ENCODE measurements around the gene GPR132. TPM values are rescaled to one million over a fixed set of nuclear protein-coding genes. Genes with fewer than 3 reads are reported as not detected.

GPR132 gene
- total and polyA plus RNA-seq, 10 donors = 5.0 to 33.7 (median 21.5) TPM

DNA sequence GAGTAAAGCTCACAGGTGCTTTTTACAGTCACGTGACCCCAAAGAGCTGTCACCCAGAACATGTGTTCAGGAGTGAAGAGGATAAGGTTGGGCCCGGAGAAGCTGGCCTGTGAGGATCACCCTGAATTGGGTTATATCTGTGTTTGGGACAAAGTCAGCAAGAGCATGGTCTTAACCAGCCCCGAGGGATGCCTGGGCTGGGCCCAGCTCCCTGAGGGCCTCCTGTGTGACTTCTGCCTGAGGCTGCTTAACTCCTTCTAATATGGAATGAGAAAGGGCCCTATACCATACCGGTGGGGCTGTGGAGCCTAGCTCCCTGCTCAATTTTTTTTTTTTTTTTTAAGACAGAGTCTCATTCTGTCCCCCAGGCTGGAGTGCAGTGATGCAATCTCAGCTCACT lies 46.8 kb downstream of the GPR132 start:
- intact Hi-C loops (cut with DNase I; ENCODE audit: low total_unique reads) = no loop called here
- 63 to 90% (median 84%) methylated on average over 4 of the region's 4 CpGs for WGBS, 5 donors
- no peak for TF ChIP-seq POLR2AphosphoS5 (IDR thresholded peaks at IDR 0.05)
- no peak for TF ChIP-seq POLR2A (IDR thresholded peaks at IDR 0.05)
- TF ChIP-seq, protein P1, sequence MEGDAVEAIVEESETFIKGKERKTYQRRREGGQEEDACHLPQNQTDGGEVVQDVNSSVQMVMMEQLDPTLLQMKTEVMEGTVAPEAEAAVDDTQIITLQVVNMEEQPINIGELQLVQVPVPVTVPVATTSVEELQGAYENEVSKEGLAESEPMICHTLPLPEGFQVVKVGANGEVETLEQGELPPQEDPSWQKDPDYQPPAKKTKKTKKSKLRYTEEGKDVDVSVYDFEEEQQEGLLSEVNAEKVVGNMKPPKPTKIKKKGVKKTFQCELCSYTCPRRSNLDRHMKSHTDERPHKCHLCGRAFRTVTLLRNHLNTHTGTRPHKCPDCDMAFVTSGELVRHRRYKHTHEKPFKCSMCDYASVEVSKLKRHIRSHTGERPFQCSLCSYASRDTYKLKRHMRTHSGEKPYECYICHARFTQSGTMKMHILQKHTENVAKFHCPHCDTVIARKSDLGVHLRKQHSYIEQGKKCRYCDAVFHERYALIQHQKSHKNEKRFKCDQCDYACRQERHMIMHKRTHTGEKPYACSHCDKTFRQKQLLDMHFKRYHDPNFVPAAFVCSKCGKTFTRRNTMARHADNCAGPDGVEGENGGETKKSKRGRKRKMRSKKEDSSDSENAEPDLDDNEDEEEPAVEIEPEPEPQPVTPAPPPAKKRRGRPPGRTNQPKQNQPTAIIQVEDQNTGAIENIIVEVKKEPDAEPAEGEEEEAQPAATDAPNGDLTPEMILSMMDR (IDR thresholded peaks at IDR 0.05 in 8 of 11, conservative IDR thresholded peaks at IDR 0.05 in 3 of 11) = no peak
- no peaks in the 10 kb centered on the region for H3K36me3 ChIP-seq
- no peak overlapping the region for H3K4me3 ChIP-seq
- no peak overlapping the region for H3K27ac ChIP-seq
- peaks cover 20 to 88% (median 55%) of the 10 kb centered on the region in 6 donors for H3K4me1 ChIP-seq
- no peaks in the 10 kb centered on the region for H3K9me3 ChIP-seq
- no peak for DNase-seq
- H3K27me3 ChIP-seq (replicated peaks in 1 of 7) = no peaks in the 10 kb centered on the region

DNA sequence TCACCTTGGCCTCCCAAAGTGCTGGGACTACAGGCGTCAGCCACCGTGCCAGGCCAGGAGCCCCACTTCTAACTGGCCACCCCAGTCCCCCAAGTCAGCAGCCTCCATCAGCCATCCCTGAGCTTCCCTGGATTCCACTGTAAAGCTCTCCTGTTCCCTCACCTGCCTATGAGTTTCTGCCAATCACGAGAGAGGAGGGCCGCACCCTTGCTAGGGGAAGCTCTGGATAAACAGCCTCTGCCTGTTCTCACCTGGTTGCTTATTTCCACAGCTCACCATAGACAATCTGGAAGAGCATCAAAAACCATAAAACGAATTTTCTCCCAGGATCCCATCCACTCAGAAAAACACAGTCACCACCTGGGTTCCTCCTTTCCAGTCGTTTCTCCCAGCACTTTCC lies 49.3 kb downstream of the GPR132 start:
- 68 to 96% (median 80%) methylated on average over 6 of the region's 6 CpGs for whole genome bisulfite sequencing, 5 donors

DNA sequence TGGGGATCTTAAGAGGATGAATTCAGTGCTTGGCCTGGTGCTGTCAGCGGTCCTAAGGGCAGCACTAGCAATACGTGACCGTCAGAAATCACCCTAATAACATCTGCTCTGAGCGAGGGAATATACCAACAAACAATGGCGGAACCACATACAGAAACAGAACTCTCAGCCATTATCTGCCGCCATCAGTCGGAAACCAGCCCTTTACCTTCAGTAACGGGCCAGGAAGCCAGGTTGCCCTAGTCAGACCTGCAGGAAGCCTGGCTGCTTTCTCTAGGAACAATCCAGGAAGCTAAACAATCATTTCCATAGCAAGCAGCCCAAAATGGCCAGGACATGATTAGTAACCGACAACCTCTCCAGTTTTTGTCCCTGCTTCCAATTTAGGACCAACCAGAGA lies 50.0 kb downstream of the GPR132 start:
- intact Hi-C loops (cut with DNase I; ENCODE audit: low total_unique reads) = no loop called here
- peak overlapping the region in 4 of 8 donors; percentile 15 to 57 (median 40) for H3K27ac ChIP-seq
- H3K36me3 ChIP-seq = peaks cover 0 to 26% (median 15%) of the 10 kb centered on the region in 6 donors
- DNase-seq = no peak
- no peaks in the 10 kb centered on the region for H3K9me3 ChIP-seq
- H3K4me1 ChIP-seq = peaks cover 13 to 85% (median 50%) of the 10 kb centered on the region in 6 donors
- no peak overlapping the region for H3K4me3 ChIP-seq
- WGBS, 5 donors = 37 to 75% (median 60%) methylated on average over 9 of the region's 9 CpGs
- TF ChIP-seq POLR2AphosphoS5 (IDR thresholded peaks at IDR 0.05) (no peak), POLR2A (IDR thresholded peaks at IDR 0.05) (no peak)
- TF ChIP-seq, protein P1 (IDR thresholded peaks at IDR 0.05 in 8 of 11, conservative IDR thresholded peaks at IDR 0.05 in 3 of 11) = no peak
- no peaks in the 10 kb centered on the region for H3K27me3 ChIP-seq (replicated peaks in 1 of 7)

More for the DNA sequence above, 49.3 kb downstream of the GPR132 start:
- H3K9me3 ChIP-seq = no peaks in the 10 kb centered on the region
- H3K4me1 ChIP-seq = peaks cover 13 to 87% (median 51%) of the 10 kb centered on the region in 6 donors
- H3K36me3 ChIP-seq = peaks cover 0 to 20% (median 8%) of the 10 kb centered on the region in 6 donors
- no peak overlapping the region for H3K4me3 ChIP-seq
- H3K27me3 ChIP-seq (replicated peaks in 1 of 7) = no peaks in the 10 kb centered on the region
- no peak for DNase-seq
- TF ChIP-seq POLR2AphosphoS5 (IDR thresholded peaks at IDR 0.05) (no peak), POLR2A (IDR thresholded peaks at IDR 0.05) (no peak)
- TF ChIP-seq, protein P1 (IDR thresholded peaks at IDR 0.05 in 8 of 11, conservative IDR thresholded peaks at IDR 0.05 in 3 of 11) = no peak
- intact Hi-C loops (cut with DNase I; ENCODE audit: low total_unique reads) = no loop called here
- peak overlapping the region in 2 of 8 donors; percentile 54 to 57 for H3K27ac ChIP-seq

DNA sequence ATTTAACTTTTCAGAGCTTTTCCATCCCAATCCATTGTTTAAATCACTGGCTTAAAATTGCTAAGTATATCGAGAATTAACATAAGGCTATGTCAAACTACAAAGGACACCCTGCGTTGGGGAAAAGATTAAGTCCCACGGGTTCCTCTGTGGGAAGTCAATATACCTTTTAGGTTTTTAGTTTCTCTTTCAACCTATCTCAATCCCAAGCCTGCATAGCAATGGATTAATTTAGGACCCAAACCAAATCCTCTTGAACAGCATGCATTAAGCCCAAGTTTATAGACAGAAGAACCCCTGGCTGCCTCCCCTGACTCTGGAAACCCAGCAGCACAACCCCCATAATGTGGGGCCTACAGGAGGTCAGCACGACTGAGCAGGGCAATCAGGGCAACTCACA lies 50.6 kb downstream of the GPR132 start:
- Histone ChIP-seq H3K36me3 (peaks cover 0 to 33% (median 19%) of the 10 kb centered on the region in 6 donors), H3K4me3 (no peak overlapping the region), H3K27ac (peak overlapping the region in 2 of 8 donors; percentile 54 to 57), H3K4me1 (peaks cover 8 to 79% (median 43%) of the 10 kb centered on the region in 6 donors), H3K27me3 (replicated peaks in 1 of 7) (no peaks in the 10 kb centered on the region), H3K9me3 (no peaks in the 10 kb centered on the region)
- no peak for DNase-seq
- TF ChIP-seq, protein P1 (IDR thresholded peaks at IDR 0.05 in 8 of 11, conservative IDR thresholded peaks at IDR 0.05 in 3 of 11) = no peak
- intact Hi-C loops (cut with DNase I; ENCODE audit: low total_unique reads) = no loop called here
- WGBS, 5 donors = 56 to 71% (median 65%) methylated on average over 4 of the region's 4 CpGs
